NCI-H1417 treated with DMSO at 0.1 percent for 48 hours (cell line): ENCODE data around the gene ZNF185.
"Not testable (repeated sequence)": the region's sequence is repeated elsewhere in the genome, so short reads cannot be mapped to it uniquely, and the experiment has no call there.

ENCODE experiments used
- DNase-seq: peaks from one replicate; lab custom pipeline; 2025; lab: John Stamatoyannopoulos, UW

The ZNF185 gene

GRCh38 chrX:152895724-152896420, 2.0 kb upstream of the ZNF185 start:
- no peak for DNase-seq

- DNase-seq, result no peak
These were observed 1.4 kb upstream of the ZNF185 start for GRCh38 chrX:152896450-152896849.

- no peak for DNase-seq
These were observed 575 bp downstream of the ZNF185 start for GRCh38 chrX:152898442-152898841.

GRCh38 chrX:152899111-152899873, 1.4 kb downstream of the ZNF185 start:
- no peak for DNase-seq

GRCh38 chrX:152899874-152900719, 2.2 kb downstream of the ZNF185 start:
- DNase-seq, result no peak

GRCh38 chrX:152900937-152901445, 3.1 kb downstream of the ZNF185 start:
- no peak for DNase-seq

- no peak for DNase-seq
These were observed 4.1 kb downstream of the ZNF185 start for GRCh38 chrX:152901816-152902501.

GRCh38 chrX:152902502-152902820, 4.6 kb downstream of the ZNF185 start:
- DNase-seq, result no peak

GRCh38 chrX:152903589-152903988, 5.7 kb downstream of the ZNF185 start:
- DNase-seq, result no peak

- no peak for DNase-seq
These were observed 6.5 kb downstream of the ZNF185 start for GRCh38 chrX:152904151-152905080.

GRCh38 chrX:152905081-152905420, 7.2 kb downstream of the ZNF185 start:
- DNase-seq, result no peak

- no peak for DNase-seq
These were observed 9.3 kb downstream of the ZNF185 start for GRCh38 chrX:152907084-152907651.

GRCh38 chrX:152908486-152908885, 10.6 kb downstream of the ZNF185 start:
- no peak for DNase-seq

- DNase-seq, result not testable (repeated sequence)
These were observed 12.2 kb downstream of the ZNF185 start for GRCh38 chrX:152910018-152910417.

- DNase-seq, result no peak
These were observed 14.2 kb downstream of the ZNF185 start for GRCh38 chrX:152912106-152912505.

- DNase-seq, result no peak
These were observed 14.8 kb downstream of the ZNF185 start for GRCh38 chrX:152912641-152913040.

GRCh38 chrX:152913346-152913745, 15.5 kb downstream of the ZNF185 start:
- no peak for DNase-seq

- no peak for DNase-seq
These were observed 16.0 kb downstream of the ZNF185 start for GRCh38 chrX:152913910-152914309.

- no peak for DNase-seq
These were observed 17.8 kb downstream of the ZNF185 start for GRCh38 chrX:152915541-152916241.
